Stimulated activated CD8-positive, alpha-beta memory T cell treated with anti-CD3 and anti-CD28 coated beads, Interleukin-7, amount 100 ng/mL, for 48 hours (primary cell): ENCODE measurements around the gene SSX4B.
"Not testable (repeated sequence)": the region's sequence is repeated elsewhere in the genome, so short reads cannot be mapped to it uniquely, and the experiment has no call there.

ENCODE experiments used
- DNase-seq, 2 donors: peaks; one replicate each; pipeline ENCODE4 v3.0.0-alpha.2; 2020; ENCODE audit warnings: low read depth in 1 of 2; ENCODE audit errors: extremely low read depth in 1 of 2

Gene SSX4B, protein sequence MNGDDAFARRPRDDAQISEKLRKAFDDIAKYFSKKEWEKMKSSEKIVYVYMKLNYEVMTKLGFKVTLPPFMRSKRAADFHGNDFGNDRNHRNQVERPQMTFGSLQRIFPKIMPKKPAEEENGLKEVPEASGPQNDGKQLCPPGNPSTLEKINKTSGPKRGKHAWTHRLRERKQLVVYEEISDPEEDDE

DNA sequence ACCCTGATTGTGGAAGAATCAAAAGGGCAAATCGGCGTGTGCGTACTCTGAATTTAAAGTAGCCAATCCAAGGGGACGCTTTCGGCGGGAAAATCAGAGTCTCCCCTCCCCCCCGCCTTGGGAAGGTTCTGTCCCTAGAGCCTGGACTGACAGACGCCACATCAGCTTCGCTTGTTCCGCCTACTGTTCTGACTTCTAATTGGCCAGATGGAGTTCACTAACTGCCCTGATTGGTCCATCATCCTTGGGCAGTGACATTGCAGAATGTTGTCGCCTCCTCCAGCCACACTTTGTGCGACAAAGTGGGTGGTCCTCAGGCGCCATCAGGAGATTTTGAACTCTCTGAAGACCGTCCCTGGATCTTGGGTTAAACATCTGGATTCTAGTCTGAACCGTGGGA, at the start of gene SSX4B:
SSX4B (minus strand) TSS at position 101 of the 400 bp plus-strand sequence. CDS start 588 bp downstream, outside the sequence.
- not testable (repeated sequence) for DNase-seq

DNA sequence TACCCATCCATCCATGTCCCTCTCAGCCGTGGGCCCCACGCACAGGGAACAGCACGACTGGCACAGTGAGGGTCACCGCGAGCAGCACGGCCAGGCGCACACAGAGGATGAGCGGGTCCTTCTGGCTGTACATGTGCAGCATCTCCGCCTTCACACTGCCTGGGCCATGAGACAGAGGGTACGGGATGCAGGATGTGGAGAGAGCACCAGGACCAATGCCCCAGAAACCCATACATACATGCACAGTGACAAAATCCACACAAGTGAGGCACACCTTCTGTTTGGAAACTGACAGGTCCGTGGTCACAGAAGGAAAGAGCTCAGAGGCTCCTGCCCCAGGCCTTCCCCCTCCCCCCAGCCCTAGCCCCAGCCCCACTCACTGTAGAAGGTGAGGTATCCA, 48.8 kb upstream of the SSX4B start:
- DNase-seq, result no peak

DNA sequence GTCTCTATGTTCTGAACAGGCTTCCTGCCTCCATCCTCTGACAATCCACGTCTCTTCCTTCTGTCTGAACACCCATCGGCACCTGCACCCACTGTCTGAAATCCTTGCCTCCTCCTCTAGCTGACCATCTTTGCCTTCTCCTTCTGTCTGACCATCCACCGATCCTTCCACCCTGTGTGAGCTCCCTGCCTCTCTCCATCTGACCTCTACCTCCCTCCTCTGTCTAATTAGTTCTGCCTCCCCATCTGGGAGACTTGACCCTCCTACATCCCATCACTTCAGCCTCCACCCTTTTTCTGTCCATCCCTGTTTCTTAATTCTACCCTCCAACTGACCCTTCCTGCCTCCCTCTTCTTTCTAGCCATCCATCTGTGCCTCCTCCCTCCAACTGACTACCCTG, 48.3 kb upstream of the SSX4B start:
- no peak for DNase-seq

DNA sequence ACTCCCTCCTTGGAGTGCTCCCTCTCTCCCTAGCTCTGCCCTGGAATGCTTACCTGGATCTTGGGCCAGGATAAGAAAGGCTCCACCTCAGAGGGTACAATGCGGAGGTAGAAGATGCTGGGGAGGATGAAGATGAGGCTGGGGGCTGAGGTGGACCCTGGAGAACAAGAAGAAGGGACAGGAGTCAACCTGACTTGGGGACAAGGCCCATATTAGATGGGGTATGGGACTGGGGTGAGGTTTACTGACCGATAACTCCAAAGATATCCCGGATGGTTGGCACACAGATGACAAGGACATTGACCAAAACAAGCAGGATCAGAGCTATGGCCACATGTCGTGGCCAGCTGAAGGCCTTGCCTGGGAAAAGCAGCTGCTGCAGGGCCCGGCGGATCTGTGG, 47.7 kb upstream of the SSX4B start:
- DNase-seq, result no peak

DNA sequence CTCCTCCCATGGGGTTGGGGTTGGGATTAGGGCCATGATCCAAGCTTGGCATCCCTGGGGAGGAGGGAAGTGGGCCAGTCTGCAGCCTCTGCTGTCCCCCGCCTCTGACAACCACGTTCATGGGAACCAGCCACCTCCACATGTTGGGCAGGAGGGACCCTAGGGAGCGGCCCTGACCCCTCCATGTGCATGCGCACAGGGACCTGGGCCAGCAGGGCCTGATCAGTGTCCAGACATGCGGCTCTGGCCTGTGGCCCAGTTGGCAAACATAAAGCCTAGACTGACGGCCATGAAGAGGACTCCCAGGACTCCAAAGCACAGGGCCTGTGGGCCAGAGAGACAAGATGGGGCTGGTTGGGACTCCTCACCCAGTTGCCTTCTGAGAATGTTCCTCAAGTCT, 47.0 kb upstream of the SSX4B start:
- no peak for DNase-seq

DNA sequence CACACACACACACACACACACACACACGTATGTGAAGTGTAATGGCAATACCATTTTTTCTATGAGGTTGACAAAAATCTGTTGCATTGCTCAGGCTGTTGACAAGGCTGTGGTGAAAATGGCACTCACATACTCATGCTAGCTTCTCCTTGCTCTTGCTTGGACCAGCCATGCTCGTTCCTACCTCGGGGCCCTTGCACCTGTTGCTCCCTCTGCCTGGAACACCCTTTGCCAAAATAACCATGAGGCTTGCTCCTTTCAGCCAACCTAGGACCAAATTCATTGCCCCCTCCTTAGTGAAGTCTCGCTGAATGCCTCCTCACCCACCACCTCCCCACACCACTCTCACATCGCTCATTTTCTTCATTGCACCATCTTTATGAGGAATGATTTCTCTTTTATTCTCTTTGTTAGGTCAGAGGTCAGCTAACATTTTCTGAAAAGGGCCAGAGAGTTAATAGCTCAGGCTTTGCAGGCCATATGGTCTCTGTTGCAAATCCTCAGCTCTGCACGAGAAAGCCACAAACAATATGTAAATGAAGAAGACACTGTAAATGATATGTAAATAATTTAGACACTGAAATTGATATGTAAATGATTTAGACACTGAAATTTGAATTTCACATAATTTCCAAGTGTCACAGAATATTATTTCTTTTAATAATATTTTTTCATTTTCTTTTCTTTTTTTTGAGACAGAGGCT, 45.0 kb upstream of the SSX4B start:
- DNase-seq, result no peak

DNA sequence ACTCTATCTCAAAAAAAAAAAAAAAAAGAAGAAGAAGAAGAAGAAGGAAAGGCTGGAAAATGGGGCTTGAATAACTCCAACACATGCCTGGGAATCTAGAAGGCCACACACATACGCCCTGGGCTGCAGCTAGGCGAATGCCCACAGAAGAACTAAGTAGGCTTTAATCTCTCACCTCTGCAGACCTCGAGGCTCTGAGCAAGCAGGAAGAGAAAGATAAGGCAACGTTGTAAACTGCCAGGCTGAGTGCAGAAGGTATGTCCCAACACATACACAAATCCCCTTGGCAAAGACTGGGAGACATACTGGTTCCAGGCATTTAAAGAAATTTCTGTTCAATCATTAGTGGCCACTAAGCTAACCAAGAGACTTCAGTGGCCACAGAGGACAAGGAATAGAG, 39.9 kb upstream of the SSX4B start:
- no peak for DNase-seq

DNA sequence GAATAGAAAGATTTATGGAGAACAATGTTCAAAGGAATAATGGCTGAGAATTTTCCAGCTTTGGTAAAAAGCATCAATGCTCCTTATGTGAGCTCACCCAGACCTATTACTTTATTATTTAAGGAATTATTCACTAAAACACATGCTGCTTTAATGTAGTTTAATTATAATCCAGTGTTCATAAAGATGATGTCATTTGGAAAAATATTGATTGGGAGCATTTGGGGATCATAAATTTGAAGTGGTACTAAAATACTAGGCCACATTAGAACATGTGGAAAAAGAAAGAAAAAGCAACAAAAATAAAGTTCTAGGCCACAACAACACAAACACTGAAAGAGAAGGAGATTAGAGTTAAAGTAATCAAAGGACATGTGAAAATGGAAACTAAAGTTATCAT, 38.3 kb upstream of the SSX4B start:
- DNase-seq, result no peak

DNA sequence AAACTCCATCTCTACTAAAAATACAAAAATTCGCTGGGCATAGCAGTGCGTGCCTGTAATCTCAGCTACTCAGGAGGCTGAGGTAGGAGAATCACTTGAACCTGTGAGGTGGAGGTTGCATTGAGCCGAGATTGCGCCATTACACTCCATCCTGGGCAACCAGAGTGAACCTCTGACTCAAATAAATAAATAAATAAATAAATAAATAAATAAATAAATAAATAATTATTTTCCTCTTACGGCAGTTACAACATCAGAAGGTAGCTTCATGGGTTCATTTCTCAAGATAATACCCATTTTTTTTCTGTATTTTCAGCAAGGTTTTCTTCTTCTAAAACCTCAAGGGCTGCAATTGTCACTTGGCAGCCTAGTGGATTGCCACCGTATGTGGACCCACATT, 35.4 kb upstream of the SSX4B start:
- DNase-seq, result not testable (repeated sequence)

DNA sequence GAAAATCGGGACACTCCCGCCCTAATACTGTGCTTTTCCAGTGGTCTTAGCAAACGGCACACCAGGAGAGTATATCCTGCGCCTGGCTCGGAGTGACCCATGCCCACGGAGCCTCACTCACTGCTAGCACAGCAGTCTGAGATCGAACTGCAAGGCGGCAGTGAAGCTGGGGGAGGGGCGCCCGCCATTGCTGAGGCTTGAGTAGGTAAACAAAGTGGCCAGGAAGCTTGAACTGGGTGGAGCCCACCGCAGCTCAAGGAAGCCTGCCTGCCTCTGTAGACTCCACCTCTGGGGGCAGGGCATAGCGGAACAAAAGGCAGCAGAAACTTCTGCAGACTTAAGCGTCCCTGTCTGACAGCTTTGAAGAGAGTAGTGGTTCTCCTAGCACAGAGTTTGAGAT, 22.0 kb upstream of the SSX4B start:
- not testable (repeated sequence) for DNase-seq

DNA sequence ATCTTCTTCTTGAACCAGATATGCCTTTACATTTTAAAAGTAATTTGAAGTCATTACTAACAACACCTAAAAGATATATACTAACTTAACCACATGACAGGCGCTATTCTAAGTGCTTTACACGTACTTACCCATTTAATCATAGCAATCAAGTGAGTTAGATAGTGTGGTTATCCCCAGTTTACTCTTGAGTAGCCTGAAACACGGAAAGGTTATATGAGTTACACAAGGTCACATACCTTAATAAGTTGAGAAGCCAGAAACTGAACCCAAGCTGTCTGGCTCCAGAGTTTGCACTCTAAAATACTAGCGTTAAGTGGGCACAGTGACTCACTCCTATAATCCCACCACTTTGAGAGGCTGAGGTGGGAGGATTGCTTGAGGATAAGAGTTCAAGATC, 18.4 kb upstream of the SSX4B start:
- DNase-seq, result not testable (repeated sequence)

DNA sequence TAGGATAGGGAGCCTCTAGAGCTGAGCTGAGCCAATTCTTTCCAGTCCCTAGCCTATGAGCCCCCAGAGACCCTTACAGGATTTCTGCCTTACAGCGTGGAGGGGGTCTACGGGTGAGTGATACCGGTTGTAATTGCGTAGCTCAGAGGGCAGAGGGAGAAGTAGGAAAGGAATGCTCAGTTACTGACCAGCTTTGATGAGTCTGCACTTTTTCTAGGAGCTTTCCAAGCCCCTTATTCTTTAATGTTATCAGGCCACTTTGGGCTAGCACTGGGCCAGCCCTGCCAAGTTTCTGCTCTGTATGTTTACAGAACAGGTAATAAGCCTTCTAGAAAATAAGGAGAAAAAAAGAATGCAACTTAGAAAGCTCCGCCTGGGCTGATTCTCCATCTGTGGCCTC, 17.8 kb upstream of the SSX4B start:
- not testable (repeated sequence) for DNase-seq

DNA sequence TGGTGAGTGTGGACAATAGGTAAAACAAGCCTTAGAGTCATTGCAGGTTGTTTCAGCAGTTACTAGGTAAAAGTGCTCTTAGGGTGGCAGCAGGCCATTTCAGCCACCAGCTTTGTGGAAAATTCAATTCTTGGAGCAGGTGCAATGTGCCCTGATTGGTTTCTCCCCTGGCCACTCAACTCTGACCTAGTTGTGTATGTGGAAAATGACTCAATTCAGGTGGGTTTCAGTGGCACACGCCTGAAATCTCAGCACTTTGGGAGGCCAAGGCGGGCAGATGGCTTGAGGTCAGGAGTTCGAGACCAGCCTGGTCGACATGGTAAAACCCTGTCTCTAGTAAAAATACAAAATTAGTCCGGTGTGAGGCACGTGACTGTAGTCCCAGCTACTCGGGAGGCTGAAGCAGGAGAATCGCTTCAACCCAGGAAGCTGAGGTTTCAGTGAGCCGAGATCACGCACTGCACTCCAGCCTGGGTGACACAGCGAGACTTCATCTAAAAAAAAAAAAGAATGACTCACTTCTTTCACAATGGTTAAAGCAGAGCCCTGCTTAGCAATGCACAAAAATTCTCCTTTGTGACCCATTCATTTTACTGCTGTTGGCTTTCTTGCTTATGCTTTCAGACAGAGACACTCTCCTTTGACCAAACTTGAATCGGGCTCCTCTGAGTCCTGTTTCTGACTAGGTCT, 15.4 kb upstream of the SSX4B start:
- DNase-seq, result not testable (repeated sequence)

DNA sequence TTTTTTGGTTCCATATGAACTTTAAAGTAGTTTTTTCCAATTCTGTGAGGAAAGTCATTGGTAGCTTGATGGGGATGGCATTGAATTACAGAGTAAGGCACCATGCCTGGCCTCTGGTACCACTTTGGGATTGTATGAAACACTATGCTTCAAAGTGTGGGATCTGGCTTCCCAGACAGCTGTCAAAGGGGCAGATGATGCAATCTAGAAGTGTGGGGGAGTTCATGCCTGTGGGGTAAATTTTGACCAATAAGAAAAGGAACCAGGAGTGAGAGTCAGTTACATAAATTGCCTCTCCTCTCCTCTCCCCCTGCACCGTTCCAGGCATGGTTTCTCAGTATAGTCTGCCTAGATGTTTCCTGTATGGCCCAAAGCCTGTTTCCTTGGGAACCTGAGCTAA, 13.9 kb downstream of the SSX4B start:
- not testable (repeated sequence) for DNase-seq

DNA sequence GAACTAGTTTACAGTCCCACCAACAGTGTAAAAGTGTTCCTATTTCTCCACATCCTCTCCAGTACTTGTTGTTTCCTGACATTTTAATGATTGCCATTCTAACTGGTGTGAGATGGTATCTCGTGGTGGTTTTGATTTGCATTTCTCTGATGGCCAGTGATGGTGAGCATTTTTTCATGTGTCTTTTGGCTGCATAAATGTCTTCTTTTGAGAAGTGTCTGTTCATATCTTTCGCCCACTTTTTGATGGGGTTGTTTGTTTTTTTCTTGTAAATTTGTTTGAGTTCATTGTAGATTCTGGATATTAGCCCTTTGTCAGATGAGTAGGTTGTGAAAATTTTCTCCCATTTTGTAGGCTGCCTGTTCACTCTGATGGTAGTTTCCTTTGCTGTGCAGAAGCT, 14.8 kb downstream of the SSX4B start:
- DNase-seq, result not testable (repeated sequence)

DNA sequence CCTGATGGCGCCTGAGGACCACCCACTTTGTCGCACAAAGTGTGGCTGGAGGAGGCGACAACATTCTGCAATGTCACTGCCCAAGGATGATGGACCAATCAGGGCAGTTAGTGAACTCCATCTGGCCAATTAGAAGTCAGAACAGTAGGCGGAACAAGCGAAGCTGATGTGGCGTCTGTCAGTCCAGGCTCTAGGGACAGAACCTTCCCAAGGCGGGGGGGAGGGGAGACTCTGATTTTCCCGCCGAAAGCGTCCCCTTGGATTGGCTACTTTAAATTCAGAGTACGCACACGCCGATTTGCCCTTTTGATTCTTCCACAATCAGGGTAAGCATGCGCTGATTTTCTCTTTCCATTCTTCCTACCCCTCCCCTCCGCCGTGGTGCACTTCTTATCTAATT, 28.5 kb downstream of the SSX4B start, which contains the start of gene SSX4:
SSX4 (plus strand) TSS at position 301 of the 400 bp plus-strand sequence. CDS start 515 bp downstream, outside the sequence.
- DNase-seq, result not testable (repeated sequence)

DNA sequence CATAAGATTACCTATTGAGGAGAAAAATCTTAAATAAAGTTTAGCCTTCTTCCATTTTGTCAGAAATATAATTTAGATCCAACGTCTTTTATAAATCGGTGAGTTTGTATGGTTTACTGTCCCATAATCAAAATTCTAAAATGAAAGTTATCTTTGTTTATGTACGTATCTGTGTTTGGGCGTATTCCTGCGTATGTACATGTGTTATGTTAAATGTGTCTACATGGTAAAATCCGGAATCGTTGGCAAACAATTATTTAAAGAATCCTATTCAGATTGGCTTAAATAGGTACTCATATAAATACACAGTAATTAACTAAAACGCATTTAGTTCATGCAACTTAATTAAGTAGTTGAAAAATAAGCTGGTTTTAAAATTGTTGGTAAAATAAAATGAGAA, 41.4 kb downstream of the SSX4B start:
- DNase-seq, result not testable (repeated sequence)

DNA sequence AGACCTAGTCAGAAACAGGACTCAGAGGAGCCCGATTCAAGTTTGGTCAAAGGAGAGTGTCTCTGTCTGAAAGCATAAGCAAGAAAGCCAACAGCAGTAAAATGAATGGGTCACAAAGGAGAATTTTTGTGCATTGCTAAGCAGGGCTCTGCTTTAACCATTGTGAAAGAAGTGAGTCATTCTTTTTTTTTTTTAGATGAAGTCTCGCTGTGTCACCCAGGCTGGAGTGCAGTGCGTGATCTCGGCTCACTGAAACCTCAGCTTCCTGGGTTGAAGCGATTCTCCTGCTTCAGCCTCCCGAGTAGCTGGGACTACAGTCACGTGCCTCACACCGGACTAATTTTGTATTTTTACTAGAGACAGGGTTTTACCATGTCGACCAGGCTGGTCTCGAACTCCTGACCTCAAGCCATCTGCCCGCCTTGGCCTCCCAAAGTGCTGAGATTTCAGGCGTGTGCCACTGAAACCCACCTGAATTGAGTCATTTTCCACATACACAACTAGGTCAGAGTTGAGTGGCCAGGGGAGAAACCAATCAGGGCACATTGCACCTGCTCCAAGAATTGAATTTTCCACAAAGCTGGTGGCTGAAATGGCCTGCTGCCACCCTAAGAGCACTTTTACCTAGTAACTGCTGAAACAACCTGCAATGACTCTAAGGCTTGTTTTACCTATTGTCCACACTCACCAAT, 43.9 kb downstream of the SSX4B start:
- not testable (repeated sequence) for DNase-seq

DNA sequence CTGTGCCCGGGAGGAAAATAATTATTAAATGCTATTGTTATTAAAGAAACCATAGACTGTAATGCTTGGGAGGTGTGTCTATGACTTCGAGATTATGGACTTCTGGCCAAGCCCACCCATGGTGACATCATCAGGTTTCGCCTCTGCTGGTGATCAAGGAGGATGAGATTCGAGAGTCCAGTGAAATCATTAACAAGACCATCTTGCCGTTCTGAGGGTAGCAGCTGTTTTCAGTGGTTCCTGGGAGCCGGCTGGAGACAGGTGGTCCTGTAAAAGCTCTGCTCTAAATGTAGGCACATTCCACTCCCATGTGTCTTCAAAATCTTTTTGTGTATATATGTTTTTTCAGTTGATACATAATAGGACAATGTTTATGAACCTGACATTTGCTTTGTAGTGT, 52.5 kb downstream of the SSX4B start:
- DNase-seq, result not testable (repeated sequence)

DNA sequence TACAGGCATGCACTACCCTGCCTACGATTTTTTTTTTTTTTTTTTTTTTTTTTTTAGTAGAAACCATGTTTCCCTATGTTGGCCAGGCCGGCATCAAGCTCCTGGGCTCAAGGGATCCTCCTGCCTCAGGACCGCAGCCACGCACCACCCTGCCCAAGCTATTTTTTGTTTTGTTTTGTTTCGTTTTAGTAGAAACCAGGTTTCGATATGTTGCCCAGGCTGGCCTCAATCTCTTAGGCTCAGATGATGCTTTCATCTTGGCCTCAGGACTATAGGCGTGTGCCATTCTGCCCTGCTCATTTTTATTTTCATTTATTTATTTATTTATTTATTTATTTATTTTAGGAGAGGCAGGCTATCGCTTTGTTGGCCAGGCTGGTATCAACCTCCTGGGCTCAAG, 54.1 kb downstream of the SSX4B start:
- no peak for DNase-seq
